Measurements from ENCODE around the gene CAPS.

CAPS gene

GRCh38 chr19:5893907-5894703, 19.9 kb upstream of the CAPS start:
- TF ChIP-seq CTCF (IDR thresholded peaks at IDR 0.05; ENCODE audit: low read depth, low read length): no peak
- DNase-seq (ENCODE audit: low read depth in 2 of 2): no peak
- no peak overlapping the region for H3K4me3 ChIP-seq (replicated peaks in 1 of 2; ENCODE audit: low read depth in 2 of 2, low read length in 2 of 2)

GRCh38 chr19:5894704-5895349, 19.2 kb upstream of the CAPS start:
- no peak overlapping the region for H3K4me3 ChIP-seq (replicated peaks in 1 of 2; ENCODE audit: low read depth in 2 of 2, low read length in 2 of 2)
- no peak for DNase-seq (ENCODE audit: low read depth in 2 of 2)
- no peak for TF ChIP-seq CTCF (IDR thresholded peaks at IDR 0.05; ENCODE audit: low read depth, low read length)

- no peak overlapping the region for H3K4me3 ChIP-seq (replicated peaks in 1 of 2; ENCODE audit: low read depth in 2 of 2, low read length in 2 of 2)
- no peak for TF ChIP-seq CTCF (IDR thresholded peaks at IDR 0.05; ENCODE audit: low read depth, low read length)
- no peak for DNase-seq (ENCODE audit: low read depth in 2 of 2)
Measured at GRCh38 chr19:5895409-5895808, 18.6 kb upstream of the CAPS start.

- TF ChIP-seq CTCF (IDR thresholded peaks at IDR 0.05; ENCODE audit: low read depth, low read length): no peak
- no peak for DNase-seq (ENCODE audit: low read depth in 2 of 2)
- H3K4me3 ChIP-seq (replicated peaks in 1 of 2; ENCODE audit: low read depth in 2 of 2, low read length in 2 of 2): no peak overlapping the region
Measured at GRCh38 chr19:5895890-5896289, 18.2 kb upstream of the CAPS start.

- DNase-seq (ENCODE audit: low read depth in 2 of 2): no peak
- H3K4me3 ChIP-seq (replicated peaks in 1 of 2; ENCODE audit: low read depth in 2 of 2, low read length in 2 of 2): no peak overlapping the region
- no peak for TF ChIP-seq CTCF (IDR thresholded peaks at IDR 0.05; ENCODE audit: low read depth, low read length)
Measured at GRCh38 chr19:5896365-5897076, 17.5 kb upstream of the CAPS start.

- no peak for TF ChIP-seq CTCF (IDR thresholded peaks at IDR 0.05; ENCODE audit: low read depth, low read length)
- DNase-seq (ENCODE audit: low read depth in 2 of 2): no peak
- no peak overlapping the region for H3K4me3 ChIP-seq (replicated peaks in 1 of 2; ENCODE audit: low read depth in 2 of 2, low read length in 2 of 2)
Measured at GRCh38 chr19:5897189-5897969, 16.7 kb upstream of the CAPS start.

Measured in cardiac fibroblast (primary cell).